H9 (cell line): Measurements from ENCODE around the gene XPNPEP2. TPM values are rescaled to one million over a fixed set of nuclear protein-coding genes. Genes with fewer than 3 reads are reported as not detected.

Experiments used
- DNase-seq: peaks from one replicate; pipeline ENCODE4 v3.0.0-alpha.2; 2017
- H2AFZ ChIP-seq: one replicate; pipeline ENCODE4 v1.6.1; 2013; ENCODE audit warnings: mild to moderate bottlenecking, low read length, control low read depth, moderate library complexity
- H2AK5ac ChIP-seq: 2 replicates; pipeline ENCODE4 v1.6.1; 2013; ENCODE audit warnings: low read length, control low read depth, mixed read lengths; ENCODE audit not compliant: insufficient read length
- H2BK120ac ChIP-seq: one replicate; pipeline ENCODE4 v1.6.1; 2013; ENCODE audit warnings: low read depth, mild to moderate bottlenecking, low read length, control low read depth, inconsistent platforms; ENCODE audit not compliant: poor library complexity, severe bottlenecking
- H2BK12ac ChIP-seq: 2 replicates; pipeline ENCODE4 v1.6.1; 2013; ENCODE audit warnings: low read length, control low read depth, mixed read lengths, low read depth; ENCODE audit not compliant: insufficient read length
- H2BK15ac ChIP-seq: 2 replicates; pipeline ENCODE4 v1.6.1; 2013; ENCODE audit warnings: low read depth, low read length, control low read depth
- H2BK20ac ChIP-seq: one replicate; pipeline ENCODE4 v1.6.1; 2013; ENCODE audit warnings: low read depth, mild to moderate bottlenecking, low read length, control low read depth, inconsistent platforms; ENCODE audit not compliant: poor library complexity, severe bottlenecking
- H2BK5ac ChIP-seq: 2 replicates; pipeline ENCODE4 v1.6.1; 2013; ENCODE audit warnings: low read length, control low read depth, mixed read lengths; ENCODE audit not compliant: insufficient read length
- H3K14ac ChIP-seq: 2 replicates; pipeline ENCODE4 v1.6.1; 2013; ENCODE audit warnings: low read length, control low read depth; ENCODE audit not compliant: insufficient read depth
- H3K18ac ChIP-seq: 2 replicates; pipeline ENCODE4 v1.6.1; 2013; ENCODE audit warnings: low read depth, mild to moderate bottlenecking, mixed read lengths, low read length, control low read depth; ENCODE audit not compliant: insufficient read length
- H3K23ac ChIP-seq: 2 replicates; pipeline ENCODE4 v1.6.1; 2013; ENCODE audit warnings: low read length, control low read depth, mixed read lengths, low read depth; ENCODE audit not compliant: insufficient read length
- H3K23me2 ChIP-seq: 2 replicates; pipeline ENCODE4 v1.6.1; 2013; ENCODE audit warnings: low read depth, mild to moderate bottlenecking, mixed read lengths, low read length, control low read depth; ENCODE audit not compliant: insufficient read length, poor library complexity, severe bottlenecking
- H3K27ac ChIP-seq: 2 replicates; pipeline ENCODE4 v1.5.1; 2013; ENCODE audit warnings: low read length, control low read depth, mixed read lengths, low read depth; ENCODE audit not compliant: insufficient read length
- H3K27me3 ChIP-seq: 2 replicates; pipeline ENCODE4 v1.6.1; 2013; ENCODE audit warnings: low read length, control low read depth, inconsistent platforms; ENCODE audit not compliant: insufficient read depth
- H3K4ac ChIP-seq: 2 replicates; pipeline ENCODE4 v1.6.1; 2013; ENCODE audit warnings: low read depth, mild to moderate bottlenecking, control low read depth, inconsistent platforms, low read length, moderate library complexity
- H3K4me1 ChIP-seq: 2 replicates; pipeline ENCODE4 v1.6.1; 2013; ENCODE audit warnings: low read length, control low read depth, inconsistent platforms; ENCODE audit not compliant: insufficient read depth
- H3K4me2 ChIP-seq: 2 replicates; pipeline ENCODE4 v1.6.1; 2013; ENCODE audit warnings: low read length, control low read depth, mixed read lengths; ENCODE audit not compliant: insufficient read length, insufficient read depth
- H3K56ac ChIP-seq: 2 replicates; pipeline ENCODE4 v1.6.1; 2013; ENCODE audit warnings: low read depth, mild to moderate bottlenecking, mixed read lengths, low read length, control low read depth; ENCODE audit not compliant: insufficient read length
- H3K79me1 ChIP-seq: 2 replicates; pipeline ENCODE4 v1.6.1; 2013; ENCODE audit warnings: low read depth, mild to moderate bottlenecking, moderate library complexity, low read length, control low read depth, inconsistent platforms; ENCODE audit not compliant: insufficient read depth, poor library complexity, severe bottlenecking
- H3K79me2 ChIP-seq: 2 replicates; pipeline ENCODE4 v1.6.1; 2013; ENCODE audit warnings: low read length, control low read depth, inconsistent platforms; ENCODE audit not compliant: insufficient read depth
- H3K9ac ChIP-seq: 2 replicates; pipeline ENCODE4 v1.6.1; 2013; ENCODE audit warnings: low read length, control low read depth, mixed read lengths; ENCODE audit not compliant: insufficient read length; ENCODE audit errors: extremely low read depth
- H3K9me3 ChIP-seq: one replicate; pipeline ENCODE4 v1.6.1; 2013; ENCODE audit warnings: low read depth, low read length, inconsistent platforms; ENCODE audit not compliant: control insufficient read depth
- H3T11ph ChIP-seq: one replicate; pipeline ENCODE4 v1.6.1; 2013; ENCODE audit warnings: mild to moderate bottlenecking, low read length, control low read depth, inconsistent platforms
- H4K20me1 ChIP-seq: one replicate; pipeline ENCODE4 v1.6.1; 2013; ENCODE audit not compliant: control insufficient read depth, insufficient read length, insufficient read depth
- H4K5ac ChIP-seq: 2 replicates; pipeline ENCODE4 v1.6.1; 2013; ENCODE audit warnings: low read depth, mild to moderate bottlenecking, mixed read lengths, low read length, control low read depth; ENCODE audit not compliant: insufficient read length
- H4K8ac ChIP-seq: replicated peaks from 2 replicates; pipeline ENCODE4 v1.6.1; 2013; ENCODE audit warnings: low read length, control low read depth, mixed read lengths, low read depth; ENCODE audit not compliant: insufficient read length
- H4K91ac ChIP-seq: 2 replicates; pipeline ENCODE4 v1.6.1; 2013; ENCODE audit warnings: low read depth, mild to moderate bottlenecking, moderate library complexity, mixed read lengths, low read length, control low read depth; ENCODE audit not compliant: insufficient read length
- H3K27ac Mint-ChIP-seq, 3 experiments: 2 replicates in 2 of 3; 3 replicates in 1 of 3; pipeline ENCODE4 v1.8.0; 2020 to 2021; ENCODE audit warnings: mixed read lengths in 3 of 3, mild to moderate bottlenecking in 1 of 3, moderate library complexity in 1 of 3
- H3K27me3 Mint-ChIP-seq: 2 replicates; pipeline ENCODE4 v1.8.0; 2021; ENCODE audit warnings: low read depth, mild to moderate bottlenecking, moderate library complexity, mixed read lengths
- H3K36me3 Mint-ChIP-seq, 3 experiments: 2 replicates in 2 of 3; 3 replicates in 1 of 3; pipeline ENCODE4 v1.8.0; 2020 to 2021; ENCODE audit warnings: low read depth in 3 of 3, mixed read lengths in 3 of 3; ENCODE audit not compliant: insufficient read depth in 1 of 3
- H3K4me1 Mint-ChIP-seq, 2 experiments: 2 replicates each; pipeline ENCODE4 v1.8.0; 2020; ENCODE audit warnings: mixed read lengths in 2 of 2
- H3K4me3 Mint-ChIP-seq, 2 experiments: 2 replicates in 1 of 2; 3 replicates in 1 of 2; pipeline ENCODE4 v1.8.0; 2020 to 2021; ENCODE audit warnings: mild to moderate bottlenecking in 2 of 2, mixed read lengths in 2 of 2, moderate library complexity in 1 of 2
- H3K9me3 Mint-ChIP-seq, 2 experiments: 2 replicates in 1 of 2; 3 replicates in 1 of 2; pipeline ENCODE4 v1.8.0; 2020; ENCODE audit warnings: mild to moderate bottlenecking in 2 of 2, mixed read lengths in 2 of 2, moderate library complexity in 1 of 2
- WGBS: extraction: QIAGEN DNeasy Blood & Tissue Kit; methylation state at CpG from one replicate; pipeline ENCODE4 v1.1.7; 2013; ENCODE audit warnings: missing lambda C conversion rate, low lambda C conversion rate, mixed read lengths; ENCODE audit not compliant: insufficient read length; ENCODE audit errors: extremely low coverage; 5-methylcytosine and 5-hydroxymethylcytosine counted together
- total RNA-seq: library from RNA; stranded (reverse); gene quantifications from 2 replicates; pipeline ENCODE4 v1.2.1, GENCODE V29; 2021
- TF ChIP-seq, protein P1 (sequence below): fragments of 200-600 bp; sonication (generic); conservative IDR thresholded peaks from 3 replicates; pipeline ENCODE4 v1.8.0; 2021; ENCODE audit warnings: antibody characterized with exemption, mild to moderate bottlenecking

XPNPEP2 gene
- total RNA-seq, 1 experiment from 2014 or later, result 0.11 TPM

DNA sequence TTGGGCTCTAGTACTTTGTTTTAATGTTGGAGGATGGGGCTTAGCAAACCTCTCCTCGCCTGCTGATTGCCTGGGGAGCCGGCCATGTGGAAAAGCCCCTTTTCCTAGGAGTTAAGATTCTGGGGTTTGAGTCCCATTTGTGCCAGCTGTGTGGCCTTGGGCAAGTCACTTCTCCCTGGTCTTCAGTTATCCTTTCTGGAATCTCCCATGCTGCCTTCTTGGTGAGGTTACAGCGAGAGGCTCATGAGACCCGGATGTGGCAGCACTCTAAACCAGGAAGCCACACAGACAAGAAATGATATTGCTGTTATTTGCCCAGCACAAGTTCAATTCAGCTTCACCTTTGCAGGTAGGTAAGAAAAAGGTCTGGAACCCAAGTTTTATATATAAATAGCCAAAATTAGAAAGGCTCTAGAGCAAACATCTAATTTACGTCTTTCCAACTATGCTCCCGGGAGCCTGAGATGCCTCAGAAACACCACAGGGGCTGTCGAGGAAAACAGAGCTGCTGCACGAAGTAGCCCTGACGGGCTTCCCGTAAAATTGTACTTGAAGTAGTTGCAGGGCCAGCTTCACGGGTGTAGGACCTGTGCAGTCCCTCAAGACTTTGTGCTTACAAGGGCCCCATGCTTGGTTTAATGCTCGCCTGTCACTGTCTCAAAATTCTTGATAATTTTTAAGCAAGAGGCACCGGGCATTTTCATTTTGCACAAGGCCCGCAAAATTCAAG is 32.7 kb downstream of the XPNPEP2 start:
- H3K9me3 ChIP-seq, result no peaks in the 10 kb centered on the region
- H3K4me3 Mint-ChIP-seq, result no peak overlapping the region
- H3K79me1 ChIP-seq, result no peaks in the 10 kb centered on the region
- no peak overlapping the region for H2BK120ac ChIP-seq
- H3T11ph ChIP-seq, result no peak overlapping the region
- no peak overlapping the region for H2BK15ac ChIP-seq
- no peak overlapping the region for H4K5ac ChIP-seq
- no peak overlapping the region for H3K4me2 ChIP-seq
- no peak overlapping the region for H2BK12ac ChIP-seq
- H3K23ac ChIP-seq, result no peak overlapping the region
- H3K4ac ChIP-seq, result no peak overlapping the region
- H3K27ac Mint-ChIP-seq, result no peak overlapping the region; a peak in 1 of 7 replicates
- no peak for DNase-seq
- no peak overlapping the region for H2BK20ac ChIP-seq
- H3K27me3 ChIP-seq, result no peaks in the 10 kb centered on the region
- no peak overlapping the region for H4K8ac ChIP-seq
- no peak overlapping the region for H4K91ac ChIP-seq
- H4K20me1 ChIP-seq, result no peaks in the 10 kb centered on the region
- WGBS, result no CpG with 5 or more reads among the region's 14 CpGs
- no peak overlapping the region for H2BK5ac ChIP-seq
- peaks cover 0 to 65% of the 10 kb centered on the region in 2 experiments; a peak in 2 of 5 replicates for H3K9me3 Mint-ChIP-seq
- H3K4me1 Mint-ChIP-seq, result peaks cover 11 to 14% of the 10 kb centered on the region in 2 experiments
- H3K14ac ChIP-seq, result no peak overlapping the region
- no peak overlapping the region for H3K27ac ChIP-seq
- H3K56ac ChIP-seq, result no peak overlapping the region
- TF ChIP-seq, protein P1, sequence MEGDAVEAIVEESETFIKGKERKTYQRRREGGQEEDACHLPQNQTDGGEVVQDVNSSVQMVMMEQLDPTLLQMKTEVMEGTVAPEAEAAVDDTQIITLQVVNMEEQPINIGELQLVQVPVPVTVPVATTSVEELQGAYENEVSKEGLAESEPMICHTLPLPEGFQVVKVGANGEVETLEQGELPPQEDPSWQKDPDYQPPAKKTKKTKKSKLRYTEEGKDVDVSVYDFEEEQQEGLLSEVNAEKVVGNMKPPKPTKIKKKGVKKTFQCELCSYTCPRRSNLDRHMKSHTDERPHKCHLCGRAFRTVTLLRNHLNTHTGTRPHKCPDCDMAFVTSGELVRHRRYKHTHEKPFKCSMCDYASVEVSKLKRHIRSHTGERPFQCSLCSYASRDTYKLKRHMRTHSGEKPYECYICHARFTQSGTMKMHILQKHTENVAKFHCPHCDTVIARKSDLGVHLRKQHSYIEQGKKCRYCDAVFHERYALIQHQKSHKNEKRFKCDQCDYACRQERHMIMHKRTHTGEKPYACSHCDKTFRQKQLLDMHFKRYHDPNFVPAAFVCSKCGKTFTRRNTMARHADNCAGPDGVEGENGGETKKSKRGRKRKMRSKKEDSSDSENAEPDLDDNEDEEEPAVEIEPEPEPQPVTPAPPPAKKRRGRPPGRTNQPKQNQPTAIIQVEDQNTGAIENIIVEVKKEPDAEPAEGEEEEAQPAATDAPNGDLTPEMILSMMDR, result no peak
- no peaks in the 10 kb centered on the region for H3K23me2 ChIP-seq
- H2AFZ ChIP-seq, result no peak overlapping the region
- H3K36me3 Mint-ChIP-seq, result no peaks in the 10 kb centered on the region; a peak in 1 of 7 replicates
- H3K9ac ChIP-seq, result no peak overlapping the region
- H3K18ac ChIP-seq, result no peak overlapping the region
- no peaks in the 10 kb centered on the region for H3K79me2 ChIP-seq
- peaks cover 4% of the 10 kb centered on the region; the same call in 1 of the 2 replicates for H3K4me1 ChIP-seq
- peaks cover 2% of the 10 kb centered on the region; the same call in 1 of the 2 replicates for H3K27me3 Mint-ChIP-seq
- H2AK5ac ChIP-seq, result no peak overlapping the region
